HFF-Myc (cell line): ENCODE results near the gene PLEKHG3.

Source experiments
- DNase-seq: peaks from one replicate; pipeline ENCODE4 v3.0.0-alpha.2; 2011; ENCODE audit warnings: low read depth; ENCODE audit errors: extremely low read depth
- H3K4me3 ChIP-seq: replicated peaks from 2 replicates; pipeline ENCODE4 v1.5.1; 2011; ENCODE audit warnings: low read depth, mild to moderate bottlenecking, control low read depth, low read length
- TF ChIP-seq, protein P1 (sequence below): IDR thresholded peaks from 2 replicates; pipeline ENCODE4 v1.5.1; 2012; ENCODE audit warnings: mild to moderate bottlenecking, low read depth, low read length, control low read depth; ENCODE audit errors: missing control alignments

PLEKHG3 gene

DNA sequence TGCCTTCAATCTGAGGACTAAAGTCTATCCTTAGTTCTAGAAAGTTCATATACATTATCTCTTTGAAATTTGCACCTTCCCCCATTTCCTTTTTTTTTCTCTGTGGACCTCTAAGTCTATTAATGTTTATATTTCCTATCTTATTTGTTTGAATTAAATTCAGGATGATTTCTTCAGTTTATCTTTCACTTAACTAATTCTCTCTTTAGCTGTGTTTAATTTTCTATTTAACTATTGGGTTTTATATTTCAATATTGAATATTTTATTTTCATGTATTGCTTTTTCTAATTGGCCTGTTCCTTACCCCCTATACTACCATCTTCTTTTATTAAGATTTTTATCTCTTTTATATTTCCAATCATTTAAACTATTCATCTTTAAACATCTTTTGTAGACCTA is 9.5 kb downstream of the PLEKHG3 start:
- no peak for DNase-seq
- TF ChIP-seq, protein P1, sequence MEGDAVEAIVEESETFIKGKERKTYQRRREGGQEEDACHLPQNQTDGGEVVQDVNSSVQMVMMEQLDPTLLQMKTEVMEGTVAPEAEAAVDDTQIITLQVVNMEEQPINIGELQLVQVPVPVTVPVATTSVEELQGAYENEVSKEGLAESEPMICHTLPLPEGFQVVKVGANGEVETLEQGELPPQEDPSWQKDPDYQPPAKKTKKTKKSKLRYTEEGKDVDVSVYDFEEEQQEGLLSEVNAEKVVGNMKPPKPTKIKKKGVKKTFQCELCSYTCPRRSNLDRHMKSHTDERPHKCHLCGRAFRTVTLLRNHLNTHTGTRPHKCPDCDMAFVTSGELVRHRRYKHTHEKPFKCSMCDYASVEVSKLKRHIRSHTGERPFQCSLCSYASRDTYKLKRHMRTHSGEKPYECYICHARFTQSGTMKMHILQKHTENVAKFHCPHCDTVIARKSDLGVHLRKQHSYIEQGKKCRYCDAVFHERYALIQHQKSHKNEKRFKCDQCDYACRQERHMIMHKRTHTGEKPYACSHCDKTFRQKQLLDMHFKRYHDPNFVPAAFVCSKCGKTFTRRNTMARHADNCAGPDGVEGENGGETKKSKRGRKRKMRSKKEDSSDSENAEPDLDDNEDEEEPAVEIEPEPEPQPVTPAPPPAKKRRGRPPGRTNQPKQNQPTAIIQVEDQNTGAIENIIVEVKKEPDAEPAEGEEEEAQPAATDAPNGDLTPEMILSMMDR, result no peak
- H3K4me3 ChIP-seq, result no peak overlapping the region

DNA sequence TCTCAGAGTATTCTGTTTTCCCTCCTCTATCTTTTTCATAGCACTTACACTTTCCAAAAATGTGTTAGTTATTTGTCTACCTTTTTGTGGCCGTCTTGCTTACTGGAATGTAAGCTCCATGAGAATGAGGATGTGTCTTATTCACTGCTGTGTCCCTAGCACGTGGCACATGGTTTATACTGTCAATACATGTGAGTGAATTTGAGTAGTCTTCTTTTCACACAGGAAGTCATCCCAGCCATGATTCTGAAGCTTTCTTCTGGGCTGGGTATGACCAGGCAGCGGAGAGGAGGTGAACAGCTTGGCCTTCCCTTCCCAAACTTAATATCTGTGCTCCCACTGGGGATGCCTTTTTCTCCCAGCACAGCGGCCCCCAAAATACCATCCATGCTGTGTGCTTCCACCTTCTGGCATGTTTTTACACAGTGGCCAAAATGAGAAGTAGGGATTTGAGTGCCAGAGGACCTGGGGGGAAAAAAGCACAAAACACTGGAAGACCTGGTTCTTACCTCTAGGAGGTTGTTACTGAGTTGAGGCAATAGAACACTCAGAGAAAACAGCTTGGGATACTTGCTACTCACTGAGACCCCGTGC is 10.3 kb downstream of the PLEKHG3 start:
- DNase-seq, result no peak

GRCh38 chr14:64715146-64715627 is 11.0 kb downstream of the PLEKHG3 start:
- no peak overlapping the region for H3K4me3 ChIP-seq
- no peak for DNase-seq
- TF ChIP-seq, protein P1, result no peak

More for the DNA sequence above, 10.3 kb downstream of the PLEKHG3 start:
- H3K4me3 ChIP-seq, result no peak overlapping the region
- TF ChIP-seq, protein P1, result no peak

- no peak overlapping the region for H3K4me3 ChIP-seq
- TF ChIP-seq, protein P1, result no peak
- no peak for DNase-seq
Observed at GRCh38 chr14:64715628-64716412, 11.6 kb downstream of the PLEKHG3 start.

DNA sequence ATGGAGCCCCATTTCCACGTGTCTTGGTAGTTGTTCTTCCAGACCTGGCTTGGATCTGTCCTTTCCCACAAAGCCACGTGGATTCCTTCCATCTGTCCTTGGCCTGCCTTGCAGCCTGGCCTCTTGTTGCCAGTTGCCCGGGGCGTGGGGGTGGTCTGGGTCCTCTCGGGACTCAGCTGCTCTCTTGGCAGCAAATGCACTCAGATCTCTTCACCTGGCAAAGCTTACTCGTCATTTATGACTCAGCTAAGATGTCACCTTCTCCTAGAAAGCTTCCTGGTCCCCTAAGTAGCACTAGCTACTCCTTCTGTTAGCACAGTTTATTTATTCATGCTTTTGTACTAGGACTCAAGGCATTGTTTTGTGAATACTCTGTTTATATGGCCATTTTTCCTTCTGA is 13.6 kb downstream of the PLEKHG3 start:
- TF ChIP-seq, protein P1, result no peak
- no peak for DNase-seq
- H3K4me3 ChIP-seq, result no peak overlapping the region

GRCh38 chr14:64718762-64719161 is 14.5 kb downstream of the PLEKHG3 start:
- TF ChIP-seq, protein P1, result no peak
- no peak overlapping the region for H3K4me3 ChIP-seq
- no peak for DNase-seq
